BJ (cell line): ENCODE results near the gene NT5DC3. TPM values are rescaled to one million over a fixed set of nuclear protein-coding genes. Genes with fewer than 3 reads are reported as not detected.

Experiments used
- CTCF ChIA-PET: fragments of 350-600 bp; formaldehyde crosslinking; extraction: SDS; loops from one replicate; lab custom pipeline; 2021; ENCODE audit warnings: antibody characterized with exemption, inconsistent platforms; lab: Yijun Ruan, JAX
- POLR2A ChIA-PET: fragments of 300-600 bp; sonication (Branson Sonifier 250); formaldehyde crosslinking; extraction: SDS; loops from one replicate; lab custom pipeline; 2021; ENCODE audit warnings: antibody characterized with exemption; lab: Charles Lee
- DNase-seq: peaks from one replicate; pipeline ENCODE4 v3.0.0-alpha.2; 2011; ENCODE audit warnings: low read depth
- H3K27me3 ChIP-seq: 2 replicates; pipeline ENCODE4 v1.6.0; 2011; ENCODE audit warnings: low read length; ENCODE audit not compliant: control insufficient read depth, insufficient read depth
- H3K36me3 ChIP-seq: 2 replicates; pipeline ENCODE4 v1.5.1; 2011; ENCODE audit warnings: low read length; ENCODE audit not compliant: control insufficient read depth, insufficient read depth
- H3K4me3 ChIP-seq: 2 replicates; pipeline ENCODE4 v1.5.1; 2011; ENCODE audit warnings: low read depth, mild to moderate bottlenecking, control low read depth, low read length
- polyA plus RNA-seq: library from polyadenylated mRNA; depleted of rRNA; stranded (reverse); fragments of >200 nt; gene quantifications from 2 replicates; pipeline ENCODE4 v1.2.3, GENCODE V29; 2011
- TF ChIP-seq, protein P1 (sequence below): IDR thresholded peaks from 2 replicates; pipeline ENCODE4 v1.5.1; 2011; ENCODE audit warnings: low read depth, mild to moderate bottlenecking, control low read depth, inconsistent platforms, low read length, moderate library complexity; ENCODE audit not compliant: insufficient read depth

NT5DC3 gene
- polyA plus RNA-seq, 1 experiment: 1.2 TPM

DNA sequence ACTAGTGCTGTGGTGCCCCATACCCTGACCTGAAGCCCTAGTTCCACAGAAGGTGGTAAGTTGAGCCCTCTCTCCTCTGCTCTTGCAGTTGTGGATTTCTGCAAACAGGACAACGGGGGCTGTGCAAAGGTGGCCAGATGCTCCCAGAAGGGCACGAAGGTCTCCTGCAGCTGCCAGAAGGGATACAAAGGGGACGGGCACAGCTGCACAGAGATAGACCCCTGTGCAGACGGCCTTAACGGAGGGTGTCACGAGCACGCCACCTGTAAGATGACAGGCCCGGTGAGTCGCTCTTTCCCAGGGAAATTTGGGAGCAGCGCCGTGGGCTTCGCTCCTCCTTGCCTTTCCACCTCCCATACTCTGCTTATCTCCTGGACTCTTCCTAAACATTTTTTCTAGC lies 92.2 kb downstream of the NT5DC3 start:
- CTCF ChIA-PET: no interaction called here
- Histone ChIP-seq H3K4me3 (no peak overlapping the region), H3K27me3 (no peaks in the 10 kb centered on the region; the same call in none of the 2 replicates), H3K36me3 (no peaks in the 10 kb centered on the region)
- POLR2A ChIA-PET: no interaction called here
- no peak for DNase-seq
- TF ChIP-seq, protein P1, sequence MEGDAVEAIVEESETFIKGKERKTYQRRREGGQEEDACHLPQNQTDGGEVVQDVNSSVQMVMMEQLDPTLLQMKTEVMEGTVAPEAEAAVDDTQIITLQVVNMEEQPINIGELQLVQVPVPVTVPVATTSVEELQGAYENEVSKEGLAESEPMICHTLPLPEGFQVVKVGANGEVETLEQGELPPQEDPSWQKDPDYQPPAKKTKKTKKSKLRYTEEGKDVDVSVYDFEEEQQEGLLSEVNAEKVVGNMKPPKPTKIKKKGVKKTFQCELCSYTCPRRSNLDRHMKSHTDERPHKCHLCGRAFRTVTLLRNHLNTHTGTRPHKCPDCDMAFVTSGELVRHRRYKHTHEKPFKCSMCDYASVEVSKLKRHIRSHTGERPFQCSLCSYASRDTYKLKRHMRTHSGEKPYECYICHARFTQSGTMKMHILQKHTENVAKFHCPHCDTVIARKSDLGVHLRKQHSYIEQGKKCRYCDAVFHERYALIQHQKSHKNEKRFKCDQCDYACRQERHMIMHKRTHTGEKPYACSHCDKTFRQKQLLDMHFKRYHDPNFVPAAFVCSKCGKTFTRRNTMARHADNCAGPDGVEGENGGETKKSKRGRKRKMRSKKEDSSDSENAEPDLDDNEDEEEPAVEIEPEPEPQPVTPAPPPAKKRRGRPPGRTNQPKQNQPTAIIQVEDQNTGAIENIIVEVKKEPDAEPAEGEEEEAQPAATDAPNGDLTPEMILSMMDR: no peak

DNA sequence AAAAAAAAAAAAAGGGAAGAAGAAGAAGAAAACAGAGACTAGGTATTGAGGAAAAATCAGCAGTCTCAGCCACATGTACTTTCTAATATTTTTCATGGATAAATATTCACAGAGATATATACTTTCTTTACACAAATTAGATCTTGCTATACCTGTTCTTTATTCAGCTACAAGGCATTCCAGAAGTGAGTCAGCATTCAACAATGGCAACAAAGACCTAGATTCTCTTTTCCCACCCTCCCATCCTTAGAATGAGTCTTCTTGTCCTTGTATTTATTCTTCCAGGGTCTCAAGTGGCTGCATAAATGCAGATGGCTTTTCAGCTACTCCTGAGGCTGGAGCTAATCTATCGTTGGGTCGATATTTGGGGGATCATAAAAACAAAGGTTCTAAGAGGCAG lies 93.0 kb downstream of the NT5DC3 start:
- no peaks in the 10 kb centered on the region; the same call in none of the 2 replicates for H3K27me3 ChIP-seq
- no peak for DNase-seq
- no peaks in the 10 kb centered on the region for H3K36me3 ChIP-seq
- CTCF ChIA-PET: no interaction called here
- no peak overlapping the region for H3K4me3 ChIP-seq
- POLR2A ChIA-PET: no interaction called here
- TF ChIP-seq, protein P1: no peak

DNA sequence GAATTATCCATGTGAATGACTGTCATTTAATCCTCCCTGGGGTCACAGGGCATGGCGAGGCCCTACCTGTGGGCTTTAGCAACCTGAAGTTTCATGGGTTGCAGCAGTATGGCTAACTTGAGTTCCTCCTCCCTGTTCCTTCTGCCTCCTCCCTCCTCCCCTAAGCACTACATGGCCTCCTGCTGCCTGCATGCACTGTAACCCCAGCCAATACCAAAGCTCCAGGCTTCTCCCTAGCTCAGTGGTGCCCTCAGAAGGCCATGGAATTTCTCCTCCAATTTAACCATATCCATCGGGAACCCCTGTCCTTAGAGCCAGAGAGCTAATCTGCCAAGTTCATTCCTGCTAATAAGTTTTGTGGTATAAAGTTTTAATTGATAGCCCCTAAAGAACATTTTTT lies 95.1 kb downstream of the NT5DC3 start:
- POLR2A ChIA-PET: no interaction called here

DNA sequence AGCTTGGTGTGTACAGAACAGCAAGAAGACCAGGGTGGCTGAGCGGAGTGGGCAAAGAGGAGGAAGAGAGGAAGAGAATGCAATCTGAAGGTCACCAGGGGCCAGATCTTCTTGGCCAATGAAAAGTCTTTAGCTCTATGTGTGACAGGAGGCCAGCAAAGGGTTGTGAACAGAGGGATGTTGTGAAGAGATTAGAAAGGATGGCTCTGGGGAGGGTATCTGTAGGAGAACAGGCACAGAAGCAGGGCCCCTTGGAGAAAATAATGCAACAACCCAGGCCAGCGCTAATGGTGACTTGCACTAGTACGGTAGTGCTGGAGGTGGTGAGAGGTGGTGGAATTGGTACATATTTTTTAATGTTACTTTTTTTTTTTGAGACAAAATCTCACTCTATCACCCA lies 97.2 kb downstream of the NT5DC3 start:
- TF ChIP-seq, protein P1: no peak

More for the DNA sequence above, 95.1 kb downstream of the NT5DC3 start:
- Histone ChIP-seq H3K27me3 (no peaks in the 10 kb centered on the region; the same call in 1 of the 2 replicates), H3K36me3 (no peaks in the 10 kb centered on the region), H3K4me3 (no peak overlapping the region)
- TF ChIP-seq, protein P1: no peak
- DNase-seq: no peak
- CTCF ChIA-PET: no interaction called here

DNA sequence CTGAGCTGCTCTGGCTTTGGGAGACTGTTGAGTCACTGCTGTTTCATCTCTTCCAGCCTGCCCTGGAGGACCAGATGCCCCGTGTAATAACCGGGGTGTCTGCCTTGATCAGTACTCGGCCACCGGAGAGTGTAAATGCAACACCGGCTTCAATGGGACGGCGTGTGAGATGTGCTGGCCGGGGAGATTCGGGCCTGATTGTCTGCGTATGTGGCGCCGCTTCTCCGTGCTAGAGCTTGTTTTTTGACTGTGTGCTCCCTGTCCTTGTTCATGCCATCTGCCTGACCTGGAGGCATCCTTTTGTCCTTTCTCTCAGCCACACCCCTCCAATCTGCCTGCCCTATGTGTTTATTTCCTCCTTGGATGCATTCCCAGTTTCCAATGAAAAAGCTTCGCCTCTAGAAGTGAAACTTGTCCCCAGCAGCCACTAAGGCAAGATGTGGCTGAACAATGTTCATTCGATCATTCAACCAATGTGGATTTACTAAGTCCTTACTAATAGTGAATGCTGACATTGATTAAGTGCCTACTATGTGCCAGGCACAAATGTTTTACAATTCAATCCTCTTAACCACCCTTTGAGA lies 98.6 kb downstream of the NT5DC3 start:
- ChIA-PET POLR2A (no interaction called here), CTCF (interaction anchor here (0.5 to 1.1 kb wide), 5 partner anchors 17 to 154 kb away, joined by 3 to 4 read pairs (median 3); no protein-coding TSS in a partner anchor)
- DNase-seq: peak; percentile 17
- Histone ChIP-seq H3K4me3 (peak overlapping the region; percentile 27), H3K36me3 (no peaks in the 10 kb centered on the region), H3K27me3 (no peaks in the 10 kb centered on the region)
- TF ChIP-seq, protein P1: no peak

More for the DNA sequence above, 97.2 kb downstream of the NT5DC3 start:
- Histone ChIP-seq H3K36me3 (no peaks in the 10 kb centered on the region), H3K4me3 (no peak overlapping the region), H3K27me3 (no peaks in the 10 kb centered on the region)
- ChIA-PET POLR2A (no interaction called here), CTCF (no interaction called here)
- DNase-seq: no peak
